Measurements from ENCODE around the gene HEXB. TPM values are rescaled to one million over a fixed set of nuclear protein-coding genes. Genes with fewer than 3 reads are reported as not detected.
A peak's percentile ranks its signal among the peaks of the same experiment; 100 is the strongest.
"Not testable (repeated sequence)": the region's sequence is repeated elsewhere in the genome, so short reads cannot be mapped to it uniquely, and the experiment has no call there.

HEXB gene
- total RNA-seq, 1 donor from 2014 or later: 94.2 TPM

GRCh38 chr5:74725331-74725730, 40.3 kb downstream of the HEXB start:
- H3K4me3 ChIP-seq (ENCODE audit: low read depth, low read length): no peak overlapping the region
- TF ChIP-seq CTCF (conservative IDR thresholded peaks at IDR 0.05; ENCODE audit: low read depth, low read length): no peak
- DNase-seq (ENCODE audit: low read depth): no peak

GRCh38 chr5:74736759-74737158, 51.7 kb downstream of the HEXB start:
- H3K4me3 ChIP-seq (ENCODE audit: low read depth, low read length): no peak overlapping the region
- no peak for DNase-seq (ENCODE audit: low read depth)
- no peak for TF ChIP-seq CTCF (conservative IDR thresholded peaks at IDR 0.05; ENCODE audit: low read depth, low read length)

GRCh38 chr5:74738406-74738805, 53.4 kb downstream of the HEXB start:
- no peak for TF ChIP-seq CTCF (conservative IDR thresholded peaks at IDR 0.05; ENCODE audit: low read depth, low read length)
- DNase-seq (ENCODE audit: low read depth): no peak
- no peak overlapping the region for H3K4me3 ChIP-seq (ENCODE audit: low read depth, low read length)

- not testable (repeated sequence) for DNase-seq (ENCODE audit: low read depth); H3K4me3 ChIP-seq (ENCODE audit: low read depth, low read length)
These were observed 63.7 kb downstream of the HEXB start for GRCh38 chr5:74748742-74749141.

GRCh38 chr5:74761241-74761640, 76.2 kb downstream of the HEXB start:
- TF ChIP-seq CTCF (conservative IDR thresholded peaks at IDR 0.05; ENCODE audit: low read depth, low read length): no peak
- no peak for DNase-seq (ENCODE audit: low read depth)
- no peak overlapping the region for H3K4me3 ChIP-seq (ENCODE audit: low read depth, low read length)

- no peak for TF ChIP-seq CTCF (conservative IDR thresholded peaks at IDR 0.05; ENCODE audit: low read depth, low read length)
- peak; percentile 36 for DNase-seq (ENCODE audit: low read depth)
- no peak overlapping the region for H3K4me3 ChIP-seq (ENCODE audit: low read depth, low read length)
These were observed 77.6 kb downstream of the HEXB start for GRCh38 chr5:74762599-74762998.

GRCh38 chr5:74763504-74763903, 78.5 kb downstream of the HEXB start:
- H3K4me3 ChIP-seq (ENCODE audit: low read depth, low read length): no peak overlapping the region
- TF ChIP-seq CTCF (conservative IDR thresholded peaks at IDR 0.05; ENCODE audit: low read depth, low read length): no peak
- DNase-seq (ENCODE audit: low read depth): no peak

GRCh38 chr5:74765201-74765600, 80.2 kb downstream of the HEXB start:
- no peak for TF ChIP-seq CTCF (conservative IDR thresholded peaks at IDR 0.05; ENCODE audit: low read depth, low read length)
- DNase-seq (ENCODE audit: low read depth): no peak
- H3K4me3 ChIP-seq (ENCODE audit: low read depth, low read length): no peak overlapping the region

Measured in epithelial cell of proximal tubule (primary cell).